NCI-H2196 (cell line): ENCODE measurements around the gene RERE.
"Not testable (repeated sequence)": the region's sequence is repeated elsewhere in the genome, so short reads cannot be mapped to it uniquely, and the experiment has no call there.

Source experiments
- DNase-seq: peaks from one replicate; lab custom pipeline; 2025; ENCODE audit not compliant: unreplicated experiment; lab: John Stamatoyannopoulos, UW

The RERE gene

GRCh38 chr1:8753736-8754135 is 63.7 kb downstream of the RERE start:
- no peak for DNase-seq

- DNase-seq: no peak
Measured at GRCh38 chr1:8752921-8753713, 64.3 kb downstream of the RERE start.

GRCh38 chr1:8752411-8752810 is 65.0 kb downstream of the RERE start:
- no peak for DNase-seq

GRCh38 chr1:8751984-8752383 is 65.5 kb downstream of the RERE start:
- no peak for DNase-seq

GRCh38 chr1:8747879-8748825 is 69.3 kb downstream of the RERE start:
- DNase-seq: no peak

- DNase-seq: no peak
Measured at GRCh38 chr1:8746554-8746953, 70.9 kb downstream of the RERE start.

GRCh38 chr1:8745749-8746390 is 71.6 kb downstream of the RERE start:
- DNase-seq: no peak

- DNase-seq: no peak
Measured at GRCh38 chr1:8745346-8745745, 72.1 kb downstream of the RERE start.

DNA sequence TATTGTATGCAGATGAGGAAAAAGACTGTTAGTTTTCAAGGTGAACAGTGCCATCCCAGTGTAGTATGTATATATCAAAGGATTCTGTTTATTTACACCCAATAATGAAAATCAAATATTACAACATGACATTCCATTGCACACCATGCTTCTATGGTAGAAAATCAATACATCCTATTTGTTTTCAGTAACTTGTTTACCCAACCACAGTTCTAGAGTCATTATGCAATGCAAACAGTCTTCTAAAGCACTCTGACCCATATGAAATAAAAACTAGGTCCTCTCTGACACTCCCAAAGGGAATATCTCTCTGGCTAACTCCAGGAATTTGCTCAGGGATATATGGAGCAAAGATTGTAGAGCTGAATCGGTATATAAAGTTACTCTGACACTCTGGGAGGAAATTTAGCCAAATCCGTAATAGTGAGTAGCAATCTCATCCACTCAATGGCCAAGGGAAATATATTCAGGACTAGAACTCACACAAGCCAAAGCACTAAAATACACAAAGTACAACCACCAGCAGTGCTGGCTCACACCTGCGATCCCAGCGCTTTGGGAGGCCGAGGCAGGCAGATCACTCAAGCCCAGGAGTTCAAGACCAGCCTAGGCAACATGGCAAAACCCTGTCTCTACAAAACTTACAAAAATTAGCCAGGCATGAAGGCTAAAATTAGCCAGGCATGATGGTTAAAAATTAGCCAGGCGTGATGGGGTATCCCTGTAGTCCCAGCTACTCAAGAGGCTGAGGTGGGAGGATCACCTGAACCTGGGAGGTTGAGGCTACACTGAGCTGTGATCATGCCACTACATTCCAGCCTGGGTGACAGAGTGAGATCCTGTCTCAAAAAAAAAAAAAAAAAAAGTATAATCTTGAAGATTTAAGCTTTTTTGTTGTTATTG is 75.2 kb downstream of the RERE start:
- no peak for DNase-seq

- DNase-seq: no peak
Measured at GRCh38 chr1:8740034-8740449, 77.4 kb downstream of the RERE start.

- no peak for DNase-seq
Measured at GRCh38 chr1:8739377-8739776, 78.1 kb downstream of the RERE start.

DNA sequence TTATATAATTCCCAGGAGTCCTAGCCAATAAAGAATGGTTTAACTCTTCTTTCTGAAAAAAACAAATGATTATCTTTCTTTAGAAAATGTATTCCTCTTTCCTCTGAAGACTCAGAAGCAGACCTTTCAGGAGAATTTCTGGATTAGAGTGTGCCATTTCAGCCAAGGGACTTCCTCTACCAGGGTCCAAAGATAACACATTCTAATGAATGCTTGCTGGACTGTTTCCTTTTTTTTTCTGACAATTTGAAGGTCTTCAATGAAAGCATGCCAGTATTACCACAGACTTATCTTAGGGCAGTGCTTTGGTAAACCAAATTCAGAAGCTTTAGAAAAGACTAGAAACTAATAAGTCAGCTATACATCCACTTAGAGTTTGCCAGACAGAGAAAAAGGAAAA is 80.5 kb downstream of the RERE start:
- DNase-seq: no peak

GRCh38 chr1:8733484-8733883 is 84.0 kb downstream of the RERE start:
- peak; percentile 78 for DNase-seq

- DNase-seq: no peak
Measured at GRCh38 chr1:8731162-8731561, 86.3 kb downstream of the RERE start.

GRCh38 chr1:8728464-8728863 is 89.0 kb downstream of the RERE start:
- DNase-seq: no peak

DNA sequence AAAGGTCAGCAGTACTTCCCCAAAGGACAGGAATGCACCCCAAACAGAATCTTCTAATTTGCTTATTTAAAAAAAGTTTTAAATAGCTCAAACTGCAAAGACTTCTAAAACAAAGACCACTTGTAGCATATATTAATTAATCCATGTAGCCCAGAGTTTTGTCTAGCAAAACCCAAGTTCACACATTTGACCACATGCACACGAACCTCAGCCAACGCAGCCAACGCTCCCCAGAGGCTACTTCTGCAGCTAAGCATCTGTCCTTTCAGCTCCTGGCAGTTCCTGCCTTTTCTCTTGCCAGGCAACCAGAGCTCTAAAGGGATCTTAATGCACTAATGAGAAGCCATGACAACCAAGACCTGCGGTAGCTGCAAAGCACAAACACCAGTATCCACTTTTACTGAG is 89.6 kb downstream of the RERE start:
- DNase-seq: peak; percentile 43

DNA sequence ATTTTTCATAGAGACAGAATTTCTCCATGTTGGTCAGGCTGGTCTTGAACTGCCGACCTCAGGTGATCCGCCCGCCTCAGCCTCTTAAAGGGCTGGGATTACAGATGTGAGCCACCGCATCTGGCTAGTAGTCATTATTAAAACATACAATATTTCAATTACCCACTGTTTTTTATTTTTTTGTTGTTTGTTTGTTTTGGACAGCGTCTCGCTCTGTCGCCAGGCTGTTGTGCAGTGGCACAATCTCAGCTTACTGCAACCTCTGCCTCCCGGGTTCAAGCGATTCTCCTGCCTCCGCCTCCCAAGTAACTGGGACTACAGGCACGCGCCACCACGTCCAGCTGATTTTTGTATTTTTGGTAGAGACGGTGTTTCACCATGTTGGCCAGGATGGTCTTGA is 90.1 kb downstream of the RERE start:
- DNase-seq: not testable (repeated sequence)

DNA sequence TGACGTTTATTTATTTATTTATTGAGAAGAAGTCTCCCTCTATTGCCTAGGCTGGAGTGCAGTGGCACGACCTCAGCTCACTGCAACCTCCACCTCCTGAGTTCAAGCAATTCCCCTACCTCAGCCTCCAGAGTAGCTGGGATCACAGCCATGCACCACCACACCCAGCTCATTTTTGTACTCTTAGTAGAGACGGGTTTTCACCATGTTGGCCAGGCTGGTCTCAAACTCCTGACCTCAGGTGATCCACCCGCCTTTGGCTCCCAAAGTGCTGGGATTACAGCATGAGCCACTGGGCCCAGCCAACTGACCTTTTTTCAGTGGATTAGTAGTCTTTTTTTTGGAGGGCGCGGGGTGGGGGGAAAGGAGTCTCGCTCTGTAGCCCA is 90.6 kb downstream of the RERE start:
- DNase-seq: not testable (repeated sequence)

DNA sequence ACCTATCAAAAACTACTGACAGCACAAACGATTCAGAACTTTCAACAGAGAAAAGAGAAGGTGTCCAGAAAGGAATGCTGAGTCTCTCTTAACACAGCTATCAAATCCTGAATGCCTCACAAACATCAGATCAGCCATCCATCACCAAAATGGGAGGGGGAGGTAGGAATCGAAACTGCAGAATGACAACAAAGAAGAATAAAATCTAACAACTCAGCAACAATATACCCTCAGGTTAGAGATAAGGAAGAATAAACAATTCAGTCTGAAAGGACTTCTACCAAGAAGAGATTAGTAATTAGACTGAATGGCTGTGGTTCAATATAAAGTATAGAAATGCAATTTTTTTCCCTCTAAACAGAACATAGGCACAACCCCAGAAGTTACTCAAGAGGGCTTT is 94.4 kb downstream of the RERE start:
- no peak for DNase-seq

DNA sequence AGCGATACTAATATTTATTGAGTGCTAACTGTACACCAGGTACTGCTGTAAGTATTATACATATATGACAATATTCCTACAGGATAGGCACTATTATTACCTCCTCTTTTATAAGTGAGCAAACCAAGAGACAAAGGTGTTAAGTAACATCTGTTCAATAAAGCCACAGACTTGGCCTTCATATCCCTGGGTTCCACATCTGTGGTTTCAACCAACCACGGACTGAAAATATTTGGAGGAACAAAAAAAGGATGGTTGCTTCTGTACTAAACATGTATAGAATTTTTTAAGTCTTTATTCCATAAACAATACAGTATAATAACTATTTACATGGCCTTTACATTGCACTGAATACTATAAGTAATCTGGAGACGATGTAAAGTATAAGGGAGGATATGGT is 95.1 kb downstream of the RERE start:
- DNase-seq: no peak
